GM19397 (cell line): ENCODE data around the gene GSTT4.
"Not testable (repeated sequence)": the region's sequence is repeated elsewhere in the genome, so short reads cannot be mapped to it uniquely, and the experiment has no call there.

Experiments used
- ATAC-seq: cut with Tn5 transposase; IDR thresholded peaks from one replicate; pipeline ENCODE4 v1.9.1; 2021; ENCODE audit warnings: mild to moderate bottlenecking, moderate library complexity; ENCODE audit not compliant: unreplicated experiment

Gene GSTT4

DNA sequence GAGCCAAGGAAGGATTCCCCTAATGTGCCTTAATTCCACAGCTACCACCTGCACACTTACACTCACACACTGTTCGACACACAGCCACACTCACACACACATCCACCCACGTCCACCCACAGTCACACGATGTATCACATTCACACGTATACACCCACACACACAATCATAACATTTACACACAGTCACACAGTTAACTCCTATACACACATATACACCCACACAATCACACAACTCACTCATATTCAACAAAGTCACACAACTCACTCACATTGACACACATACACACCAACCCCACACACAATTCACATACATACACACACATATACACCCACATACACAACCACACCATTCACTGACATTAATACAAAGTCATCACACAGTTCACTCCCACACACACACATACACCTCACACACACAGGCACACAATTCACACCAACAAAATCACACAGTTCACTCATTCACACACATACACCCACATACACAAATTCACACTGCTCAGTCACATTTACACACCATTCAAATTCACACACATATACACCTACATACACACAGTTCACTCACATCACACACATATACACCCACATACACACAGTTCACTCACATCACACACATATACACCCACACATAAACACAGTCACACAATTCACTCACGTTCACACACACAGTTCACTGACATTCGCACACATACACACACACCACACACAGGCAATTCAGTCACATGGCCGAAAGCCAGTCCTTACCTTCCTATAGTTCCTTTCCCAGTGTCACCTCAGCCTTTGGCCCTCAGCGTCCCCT is 50.9 kb downstream of the GSTT4 start:
- ATAC-seq, result not testable (repeated sequence)

DNA sequence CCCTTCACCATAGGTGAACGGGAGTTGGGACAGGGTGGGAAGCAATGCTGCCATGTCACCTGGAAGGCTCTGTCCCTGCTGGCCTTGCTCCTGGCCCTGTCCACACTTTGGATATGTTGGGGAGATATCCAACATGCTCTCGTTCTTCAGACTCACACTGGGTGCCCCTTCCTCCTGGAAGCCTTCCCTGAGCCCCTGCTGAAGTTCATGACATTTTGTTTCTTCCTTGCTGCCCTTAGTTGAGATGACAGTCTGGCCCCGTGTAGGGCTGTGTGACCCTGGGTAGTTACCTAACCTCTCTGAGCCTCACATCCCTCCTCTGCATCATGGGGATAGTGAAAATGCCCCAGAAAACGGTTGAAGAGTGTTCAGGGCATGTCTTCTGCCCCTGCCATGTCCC is 51.8 kb downstream of the GSTT4 start:
- ATAC-seq, result not testable (repeated sequence)

DNA sequence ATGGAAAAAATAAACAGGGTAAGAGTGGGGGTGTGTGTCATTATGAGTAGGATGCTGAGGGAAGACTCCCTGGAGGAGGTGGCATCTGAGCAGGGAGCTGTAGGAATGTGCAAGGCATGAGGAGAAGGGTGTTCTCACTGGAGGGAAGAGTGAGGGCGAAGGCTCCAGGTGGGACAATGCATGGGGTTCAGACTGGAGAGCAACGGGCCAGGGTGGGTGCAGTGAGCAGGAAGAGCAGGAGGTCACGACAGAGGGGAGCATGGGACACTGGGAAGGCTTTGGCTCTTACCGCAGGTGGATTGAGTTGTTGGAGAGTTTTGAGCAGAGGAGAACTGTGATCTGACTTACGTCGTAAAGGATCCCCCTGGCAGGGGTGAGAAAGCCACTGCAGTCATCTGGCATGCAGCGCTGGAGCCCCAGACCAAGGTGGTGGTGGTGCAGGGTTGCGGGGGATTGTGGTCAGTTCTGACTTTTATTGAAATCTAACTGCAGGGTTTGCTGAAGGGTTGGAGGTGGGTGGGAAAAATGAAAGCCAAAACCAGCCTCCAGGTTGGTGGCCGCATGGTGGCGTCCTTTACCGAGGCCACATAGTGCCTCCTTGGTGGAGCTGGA is 52.4 kb downstream of the GSTT4 start:
- ATAC-seq, result not testable (repeated sequence)

DNA sequence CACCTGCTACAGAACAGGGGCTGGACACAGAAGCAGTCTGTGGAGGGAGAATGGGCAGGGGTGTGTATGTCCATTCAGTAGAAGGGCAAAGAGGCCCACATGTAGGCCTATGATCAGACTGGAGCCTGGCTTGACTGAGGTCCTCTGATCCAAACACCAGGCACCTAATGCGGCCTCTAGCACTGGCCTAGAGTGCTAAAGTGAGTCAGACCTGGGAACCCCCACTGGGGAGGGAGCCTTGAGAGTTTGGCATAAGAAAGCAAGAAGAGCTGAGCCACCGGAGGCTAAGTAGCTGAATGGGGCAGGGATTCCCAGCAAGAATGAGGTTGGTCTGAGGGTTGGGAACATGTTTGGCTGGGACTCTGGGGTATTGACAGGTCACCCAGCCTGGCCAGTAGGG is 53.9 kb downstream of the GSTT4 start:
- ATAC-seq, result not testable (repeated sequence)

DNA sequence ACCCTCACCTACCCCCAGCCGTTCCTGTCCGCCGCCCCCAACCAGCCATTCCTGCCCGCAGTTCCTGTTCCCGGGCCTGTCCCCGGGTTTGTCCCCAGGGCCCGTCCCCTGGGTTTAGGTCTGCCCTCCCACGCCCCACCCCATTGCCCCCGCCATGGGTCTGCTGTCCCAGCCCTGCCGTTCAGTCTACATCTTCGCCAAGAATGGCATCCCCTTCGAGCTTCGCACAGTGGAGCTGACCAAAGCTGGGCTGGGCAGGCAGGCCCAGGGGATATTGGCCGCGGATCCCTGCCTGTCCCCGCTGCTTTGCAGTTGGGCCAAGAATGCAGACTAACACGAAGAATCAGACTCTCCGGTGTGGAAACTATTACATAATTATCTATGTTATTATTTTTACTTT is 55.5 kb downstream of the GSTT4 start:
- ATAC-seq, result not testable (repeated sequence)
